Smooth muscle cell (in vitro differentiated cells): Measurements from ENCODE around the gene CARD8. TPM values are rescaled to one million over a fixed set of nuclear protein-coding genes. Genes with fewer than 3 reads are reported as not detected.

Source experiments
- DNase-seq: peaks from one replicate; lab custom pipeline; 2025; ENCODE audit not compliant: unreplicated experiment; lab: John Stamatoyannopoulos, UW
- H2AFZ ChIP-seq: fragments of 200-600 bp; sonication (generic); 2 replicates; pipeline ENCODE4 v1.6.0; 2016; ENCODE audit warnings: antibody characterized with exemption, low read depth, mild to moderate bottlenecking
- H3F3A ChIP-seq: fragments of 200-600 bp; sonication (generic); 2 replicates; pipeline ENCODE4 v1.6.0; 2017; ENCODE audit warnings: antibody characterized with exemption, low read depth
- H3K27ac ChIP-seq: fragments of 200-600 bp; sonication (generic); 2 replicates; pipeline ENCODE4 v1.5.1; 2016; ENCODE audit warnings: low read depth, mild to moderate bottlenecking
- H3K27me3 ChIP-seq: fragments of 200-600 bp; sonication (generic); 2 replicates; pipeline ENCODE4 v1.6.1; 2016; ENCODE audit warnings: low read depth, mild to moderate bottlenecking
- H3K36me3 ChIP-seq: fragments of 200-600 bp; sonication (generic); 2 replicates; pipeline ENCODE4 v1.5.1; 2016; ENCODE audit warnings: low read depth
- H3K4me1 ChIP-seq: fragments of 200-600 bp; sonication (generic); 2 replicates; pipeline ENCODE4 v1.5.1; 2016; ENCODE audit warnings: low read depth
- H3K4me2 ChIP-seq: fragments of 200-600 bp; sonication (generic); 2 replicates; pipeline ENCODE4 v1.6.0; 2016; ENCODE audit warnings: mild to moderate bottlenecking
- H3K4me3 ChIP-seq: fragments of 200-600 bp; sonication (generic); 2 replicates; pipeline ENCODE4 v1.5.1; 2016; ENCODE audit warnings: mild to moderate bottlenecking
- H3K79me2 ChIP-seq: fragments of 200-600 bp; sonication (generic); 2 replicates; pipeline ENCODE4 v1.6.0; 2016; ENCODE audit warnings: low read depth, mild to moderate bottlenecking
- H3K9ac ChIP-seq: fragments of 200-600 bp; sonication (generic); 2 replicates; pipeline ENCODE4 v1.6.0; 2016; ENCODE audit warnings: low read depth
- H3K9me3 ChIP-seq: fragments of 200-600 bp; sonication (generic); replicated peaks from 2 replicates; pipeline ENCODE4 v1.5.1; 2016; ENCODE audit warnings: low read depth
- H4K20me1 ChIP-seq: fragments of 200-600 bp; sonication (generic); 2 replicates; pipeline ENCODE4 v1.6.0; 2016; ENCODE audit warnings: low read depth
- WGBS: methylation state at CpG from one replicate; pipeline ENCODE4 v1.1.7; 2016; ENCODE audit warnings: low lambda C conversion rate; 5-methylcytosine and 5-hydroxymethylcytosine counted together
- polyA plus RNA-seq: library from polyadenylated mRNA; unstranded; fragments of >200 nt; fragmentation: Nextera tagmentation; extraction: Ambion mirVana; gene quantifications from 2 replicates; pipeline ENCODE4 v1.2.1, GENCODE V29; 2016
- total RNA-seq: library from RNA; depleted of rRNA; stranded (reverse); fragments of >200 nt; gene quantifications from 2 replicates; pipeline ENCODE4 v1.2.3, GENCODE V29; 2014
- TF ChIP-seq, protein P1 (sequence below): fragments of 200-600 bp; sonication (generic); IDR thresholded peaks from 2 replicates; pipeline ENCODE4 v1.5.1; 2017; ENCODE audit warnings: borderline replicate concordance, mild to moderate bottlenecking, antibody characterized with exemption; ENCODE audit not compliant: insufficient read depth, poor library complexity, severe bottlenecking

CARD8 gene
- total and polyA plus RNA-seq, 2 experiments from 2014 or later: 9.0 to 17.7 TPM

DNA sequence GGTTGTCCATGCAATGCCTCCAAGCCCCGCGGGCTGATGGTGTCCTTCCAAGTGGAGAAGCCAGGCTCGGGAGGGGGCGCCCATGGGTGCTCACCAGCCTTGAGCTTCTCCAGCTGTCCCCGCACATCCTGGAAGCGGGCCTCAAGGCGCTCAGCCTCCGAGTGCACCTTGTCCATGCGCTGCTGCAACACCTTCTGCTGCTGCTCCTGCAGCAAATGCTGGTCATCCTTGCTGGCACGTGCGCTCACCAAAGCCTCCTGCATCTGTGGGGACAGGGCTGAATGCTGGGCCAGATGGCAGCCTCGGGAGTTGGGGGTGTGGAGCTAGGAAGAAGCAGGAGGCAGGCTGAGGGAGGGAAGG, 46.9 kb upstream of the CARD8 start:
- Histone ChIP-seq H3K4me2 (no peak overlapping the region), H3K4me3 (no peak overlapping the region), H3K27me3 (no peaks in the 10 kb centered on the region), H3K27ac (no peak overlapping the region), H4K20me1 (no peaks in the 10 kb centered on the region), H3K4me1 (no peaks in the 10 kb centered on the region), H3K36me3 (no peaks in the 10 kb centered on the region), H2AFZ (no peak overlapping the region), H3F3A (no peaks in the 10 kb centered on the region), H3K79me2 (no peaks in the 10 kb centered on the region), H3K9me3 (no peaks in the 10 kb centered on the region), H3K9ac (no peak overlapping the region)
- TF ChIP-seq, protein P1, sequence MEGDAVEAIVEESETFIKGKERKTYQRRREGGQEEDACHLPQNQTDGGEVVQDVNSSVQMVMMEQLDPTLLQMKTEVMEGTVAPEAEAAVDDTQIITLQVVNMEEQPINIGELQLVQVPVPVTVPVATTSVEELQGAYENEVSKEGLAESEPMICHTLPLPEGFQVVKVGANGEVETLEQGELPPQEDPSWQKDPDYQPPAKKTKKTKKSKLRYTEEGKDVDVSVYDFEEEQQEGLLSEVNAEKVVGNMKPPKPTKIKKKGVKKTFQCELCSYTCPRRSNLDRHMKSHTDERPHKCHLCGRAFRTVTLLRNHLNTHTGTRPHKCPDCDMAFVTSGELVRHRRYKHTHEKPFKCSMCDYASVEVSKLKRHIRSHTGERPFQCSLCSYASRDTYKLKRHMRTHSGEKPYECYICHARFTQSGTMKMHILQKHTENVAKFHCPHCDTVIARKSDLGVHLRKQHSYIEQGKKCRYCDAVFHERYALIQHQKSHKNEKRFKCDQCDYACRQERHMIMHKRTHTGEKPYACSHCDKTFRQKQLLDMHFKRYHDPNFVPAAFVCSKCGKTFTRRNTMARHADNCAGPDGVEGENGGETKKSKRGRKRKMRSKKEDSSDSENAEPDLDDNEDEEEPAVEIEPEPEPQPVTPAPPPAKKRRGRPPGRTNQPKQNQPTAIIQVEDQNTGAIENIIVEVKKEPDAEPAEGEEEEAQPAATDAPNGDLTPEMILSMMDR: no peak
- no peak for DNase-seq
- 92% methylated on average over 12 of the region's 12 CpGs for WGBS

DNA sequence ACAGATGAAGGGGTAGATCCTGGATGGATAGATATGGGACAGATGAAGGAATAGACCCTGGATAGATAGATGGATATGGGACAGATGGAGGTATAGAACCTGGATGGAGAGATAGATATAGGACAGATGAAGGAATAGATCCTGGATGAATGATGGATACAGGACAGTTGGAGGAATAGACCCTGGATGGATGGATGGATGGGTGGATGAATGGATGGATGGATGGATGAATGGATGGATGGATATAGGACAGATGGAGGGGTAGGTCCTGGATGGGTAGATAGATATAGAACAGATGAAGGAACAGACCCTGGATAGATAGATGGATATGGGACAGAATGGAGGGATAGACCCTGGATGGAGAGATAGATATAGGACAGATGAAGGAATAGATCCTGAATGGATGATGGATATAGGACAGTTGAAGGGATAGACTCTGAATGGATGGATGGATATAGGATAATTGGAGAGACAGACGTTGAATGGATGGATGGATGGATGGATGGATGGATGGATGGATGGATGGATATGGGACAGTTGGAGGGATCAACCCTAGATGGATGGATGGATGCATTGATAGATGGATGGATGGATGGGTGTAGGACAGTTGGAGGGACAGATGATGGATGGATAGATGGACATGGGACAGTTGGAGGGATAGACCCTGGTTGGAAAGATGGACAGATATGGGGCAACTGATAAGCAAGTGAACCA, 46.3 kb upstream of the CARD8 start:
- 90% methylated on average over 1 of the region's 1 CpG for WGBS
- no peaks in the 10 kb centered on the region for H3F3A ChIP-seq
- TF ChIP-seq, protein P1: no peak

DNA sequence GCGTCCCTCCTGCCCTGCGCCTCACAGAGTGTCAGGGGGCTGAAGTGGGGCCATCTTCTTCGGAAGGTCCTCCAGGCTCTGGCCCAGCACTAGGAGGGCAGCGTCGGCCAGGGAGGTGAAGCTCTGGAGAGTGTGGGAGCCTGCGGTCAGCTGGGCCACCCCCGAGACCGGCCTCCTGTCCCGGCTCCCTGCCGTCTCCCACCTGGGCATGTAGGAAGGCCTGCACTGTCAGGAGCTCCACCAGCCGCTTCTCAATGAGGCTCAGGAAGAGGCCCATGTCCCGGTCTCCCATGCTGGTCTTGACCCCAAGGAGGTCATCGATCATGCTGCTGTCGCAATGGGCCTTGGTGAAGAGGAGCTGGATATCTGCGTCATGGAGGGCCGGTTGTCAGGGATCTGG, 42.3 kb upstream of the CARD8 start:
- H3F3A ChIP-seq: no peaks in the 10 kb centered on the region
- no peaks in the 10 kb centered on the region for H4K20me1 ChIP-seq
- H3K27me3 ChIP-seq: no peaks in the 10 kb centered on the region
- H3K9ac ChIP-seq: no peak overlapping the region
- no peaks in the 10 kb centered on the region for H3K36me3 ChIP-seq
- H3K79me2 ChIP-seq: no peaks in the 10 kb centered on the region
- no peak overlapping the region for H3K27ac ChIP-seq
- TF ChIP-seq, protein P1: no peak
- no peak overlapping the region for H2AFZ ChIP-seq
- no peaks in the 10 kb centered on the region for H3K9me3 ChIP-seq
- 94% methylated on average over 16 of the region's 16 CpGs for WGBS
- H3K4me1 ChIP-seq: no peaks in the 10 kb centered on the region
- H3K4me2 ChIP-seq: no peak overlapping the region
- no peak overlapping the region for H3K4me3 ChIP-seq
- DNase-seq: no peak

More for the DNA sequence above, 46.3 kb upstream of the CARD8 start:
- H3K27ac ChIP-seq: no peak overlapping the region
- H3K9me3 ChIP-seq: no peaks in the 10 kb centered on the region
- H3K27me3 ChIP-seq: no peaks in the 10 kb centered on the region
- no peaks in the 10 kb centered on the region for H3K79me2 ChIP-seq
- H4K20me1 ChIP-seq: no peaks in the 10 kb centered on the region
- H2AFZ ChIP-seq: no peak overlapping the region
- H3K36me3 ChIP-seq: no peaks in the 10 kb centered on the region
- H3K9ac ChIP-seq: no peak overlapping the region
- DNase-seq: no peak
- H3K4me2 ChIP-seq: no peak overlapping the region
- no peak overlapping the region for H3K4me3 ChIP-seq
- no peaks in the 10 kb centered on the region for H3K4me1 ChIP-seq
